Endodermal cell (in vitro differentiated cells): ENCODE measurements around the gene BMPR2. TPM values are rescaled to one million over a fixed set of nuclear protein-coding genes. Genes with fewer than 3 reads are reported as not detected.

Source experiments
- DNase-seq: peaks from one replicate; pipeline ENCODE4 v3.0.0-alpha.2; 2017
- H3K27ac ChIP-seq: 2 replicates; pipeline ENCODE4 v1.5.1; 2013; ENCODE audit warnings: mild to moderate bottlenecking, low read depth, low read length, moderate library complexity
- H3K27me3 ChIP-seq: 2 replicates; pipeline ENCODE4 v1.6.1; 2013; ENCODE audit warnings: mild to moderate bottlenecking, low read length, moderate library complexity; ENCODE audit not compliant: insufficient read depth, control insufficient read depth, poor library complexity, severe bottlenecking
- H3K36me3 ChIP-seq: 2 replicates; pipeline ENCODE4 v1.7.0; 2013; ENCODE audit warnings: mild to moderate bottlenecking, low read length, moderate library complexity; ENCODE audit not compliant: control insufficient read depth, insufficient read depth
- H3K4me1 ChIP-seq: one replicate; pipeline ENCODE4 v1.7.0; 2013; ENCODE audit warnings: low read length; ENCODE audit not compliant: control insufficient read depth, insufficient read depth
- H3K4me3 ChIP-seq: 2 replicates; pipeline ENCODE4 v1.5.1; 2013; ENCODE audit warnings: mild to moderate bottlenecking, low read length, moderate library complexity
- H3K9ac ChIP-seq: 2 replicates; pipeline ENCODE4 v1.6.1; 2013; ENCODE audit warnings: mild to moderate bottlenecking, low read length, moderate library complexity; ENCODE audit not compliant: poor library complexity, severe bottlenecking; ENCODE audit errors: extremely low read depth
- H3K9me3 ChIP-seq: 2 replicates; pipeline ENCODE4 v1.6.1; 2013; ENCODE audit warnings: mild to moderate bottlenecking, low read length, moderate library complexity; ENCODE audit not compliant: control insufficient read depth
- H3K27ac Mint-ChIP-seq: 2 replicates; pipeline ENCODE4 v1.8.0; 2020; ENCODE audit warnings: mixed read lengths
- H3K27me3 Mint-ChIP-seq: 2 replicates; pipeline ENCODE4 v1.8.0; 2021; ENCODE audit warnings: mild to moderate bottlenecking, mixed read lengths; ENCODE audit not compliant: insufficient read depth
- H3K36me3 Mint-ChIP-seq: 2 replicates; pipeline ENCODE4 v1.8.0; 2020; ENCODE audit warnings: low read depth, mixed read lengths
- H3K4me1 Mint-ChIP-seq: 2 replicates; pipeline ENCODE4 v1.8.0; 2020; ENCODE audit warnings: mixed read lengths
- H3K4me3 Mint-ChIP-seq: 2 replicates; pipeline ENCODE4 v1.8.0; 2020; ENCODE audit warnings: mild to moderate bottlenecking, moderate library complexity, mixed read lengths
- H3K9me3 Mint-ChIP-seq: 2 replicates; pipeline ENCODE4 v1.8.0; 2020; ENCODE audit warnings: mild to moderate bottlenecking, mixed read lengths
- WGBS, 2 experiments: methylation state at CpG; one replicate each; pipeline versions ENCODE4 v1.1.5 to v1.1.7; 2013; ENCODE audit warnings: missing lambda C conversion rate in 2 of 2, mixed read lengths in 1 of 2; ENCODE audit not compliant: insufficient coverage in 1 of 2, insufficient read length in 1 of 2; 5-methylcytosine and 5-hydroxymethylcytosine counted together
- total RNA-seq, 2 donors: library from RNA; stranded (reverse); fragmentation: NEBNext Ultra II Directional in 1 of 2; extraction: Animal tissue kit (Norgen Biotek cat#: 25700) in 1 of 2; gene quantifications; 2 replicates in 1 of 2; 3 replicates in 1 of 2; pipeline ENCODE4 v1.2.1, GENCODE V29; 2021
- TF ChIP-seq, protein P1 (sequence below): fragments of 200-600 bp; sonication (generic); conservative IDR thresholded peaks from 2 replicates; pipeline ENCODE4 v1.5.0; 2021; ENCODE audit warnings: antibody characterized with exemption, mild to moderate bottlenecking

The BMPR2 gene
- total RNA-seq, 2 donors from 2014 or later: 42.2 to 56.3 TPM

DNA sequence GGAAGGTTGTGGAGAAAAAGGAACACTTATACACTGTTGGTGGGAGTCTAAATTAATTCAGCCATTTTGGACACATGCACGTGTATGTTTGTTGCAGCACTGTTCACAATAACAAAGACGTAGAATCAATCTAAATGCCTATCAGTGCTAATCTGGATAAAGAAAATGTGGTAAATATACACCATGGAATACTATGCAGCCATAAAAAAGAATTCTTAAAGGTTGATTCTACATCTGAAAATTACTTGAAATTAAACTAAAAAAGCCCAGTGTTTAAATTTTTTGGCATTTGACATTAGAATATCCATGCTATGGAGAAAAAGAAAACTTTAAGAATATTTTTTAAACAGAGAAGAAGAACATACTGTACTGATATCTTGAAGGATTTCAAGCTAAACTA lies 84.0 kb downstream of the BMPR2 start:
- DNase-seq: no peak
- H3K4me1 Mint-ChIP-seq: no peaks in the 10 kb centered on the region
- H3K4me3 ChIP-seq: no peak overlapping the region
- H3K27ac Mint-ChIP-seq: no peak overlapping the region
- no peak overlapping the region for H3K4me3 Mint-ChIP-seq
- no peaks in the 10 kb centered on the region for H3K4me1 ChIP-seq
- WGBS, 2 experiments: 93 to 100% methylated on average over 1 to 2 of the region's 2 CpGs
- H3K27me3 Mint-ChIP-seq: no peaks in the 10 kb centered on the region
- TF ChIP-seq, protein P1, sequence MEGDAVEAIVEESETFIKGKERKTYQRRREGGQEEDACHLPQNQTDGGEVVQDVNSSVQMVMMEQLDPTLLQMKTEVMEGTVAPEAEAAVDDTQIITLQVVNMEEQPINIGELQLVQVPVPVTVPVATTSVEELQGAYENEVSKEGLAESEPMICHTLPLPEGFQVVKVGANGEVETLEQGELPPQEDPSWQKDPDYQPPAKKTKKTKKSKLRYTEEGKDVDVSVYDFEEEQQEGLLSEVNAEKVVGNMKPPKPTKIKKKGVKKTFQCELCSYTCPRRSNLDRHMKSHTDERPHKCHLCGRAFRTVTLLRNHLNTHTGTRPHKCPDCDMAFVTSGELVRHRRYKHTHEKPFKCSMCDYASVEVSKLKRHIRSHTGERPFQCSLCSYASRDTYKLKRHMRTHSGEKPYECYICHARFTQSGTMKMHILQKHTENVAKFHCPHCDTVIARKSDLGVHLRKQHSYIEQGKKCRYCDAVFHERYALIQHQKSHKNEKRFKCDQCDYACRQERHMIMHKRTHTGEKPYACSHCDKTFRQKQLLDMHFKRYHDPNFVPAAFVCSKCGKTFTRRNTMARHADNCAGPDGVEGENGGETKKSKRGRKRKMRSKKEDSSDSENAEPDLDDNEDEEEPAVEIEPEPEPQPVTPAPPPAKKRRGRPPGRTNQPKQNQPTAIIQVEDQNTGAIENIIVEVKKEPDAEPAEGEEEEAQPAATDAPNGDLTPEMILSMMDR: no peak
- no peak overlapping the region for H3K9ac ChIP-seq
- peaks cover 32% of the 10 kb centered on the region for H3K36me3 Mint-ChIP-seq
- peaks cover 49% of the 10 kb centered on the region for H3K36me3 ChIP-seq
- no peaks in the 10 kb centered on the region for H3K27me3 ChIP-seq
- no peak overlapping the region for H3K27ac ChIP-seq
- peaks cover 7% of the 10 kb centered on the region for H3K9me3 Mint-ChIP-seq
- peaks cover 7% of the 10 kb centered on the region for H3K9me3 ChIP-seq

DNA sequence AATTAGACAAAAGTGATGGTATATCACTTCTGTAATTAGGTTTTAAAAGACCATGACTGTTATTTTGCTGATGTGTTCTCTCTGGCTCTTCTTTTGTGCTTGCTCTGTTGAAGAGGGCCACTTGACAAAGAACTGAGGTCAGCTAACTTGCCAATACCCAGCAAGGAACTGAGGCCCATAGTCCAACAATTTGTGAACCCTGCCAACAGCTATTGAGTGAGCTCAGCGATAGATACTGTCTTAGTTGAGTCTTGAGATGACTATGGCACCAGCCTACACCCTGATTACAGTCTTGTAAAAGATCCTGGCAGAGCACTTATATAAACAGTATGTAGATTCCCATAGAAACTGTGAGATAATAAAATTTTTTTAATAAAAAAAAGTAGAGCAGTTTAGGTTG lies 103.0 kb downstream of the BMPR2 start:
- Histone ChIP-seq H3K4me3 (no peak overlapping the region), H3K9ac (no peak overlapping the region), H3K27ac (peak overlapping the region; percentile 24), H3K27me3 (no peaks in the 10 kb centered on the region), H3K4me1 (no peaks in the 10 kb centered on the region), H3K36me3 (peaks cover 75% of the 10 kb centered on the region), H3K9me3 (no peaks in the 10 kb centered on the region)
- Mint-ChIP-seq H3K36me3 (peaks cover 69% of the 10 kb centered on the region), H3K27me3 (no peaks in the 10 kb centered on the region), H3K27ac (no peak overlapping the region), H3K4me3 (no peak overlapping the region), H3K4me1 (no peaks in the 10 kb centered on the region), H3K9me3 (no peaks in the 10 kb centered on the region)
- DNase-seq: no peak
- TF ChIP-seq, protein P1: no peak
- WGBS, 2 experiments: 88% methylated on average over 1 of the region's 1 CpG; no CpG with 5 or more reads in 1 of the 2 experiments

DNA sequence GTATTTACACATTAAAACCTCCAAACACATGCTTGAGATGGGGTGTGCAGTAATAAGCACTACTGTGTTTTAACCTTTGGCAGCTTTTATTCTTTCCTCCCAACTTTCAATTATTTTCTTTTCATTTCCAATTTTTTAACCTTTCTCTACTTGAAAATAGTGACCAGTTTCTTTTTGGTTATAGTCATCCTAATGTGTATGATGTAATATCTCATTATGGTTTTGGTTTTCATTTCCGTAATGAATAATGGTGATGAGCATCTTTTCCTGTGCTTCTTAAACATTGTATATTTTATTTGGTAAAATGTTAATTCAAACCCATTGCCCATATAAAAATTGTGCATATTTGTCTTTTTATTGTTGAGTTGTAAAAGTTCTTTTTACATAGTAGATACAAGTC lies 103.5 kb downstream of the BMPR2 start:
- H3K27me3 Mint-ChIP-seq: no peaks in the 10 kb centered on the region
- 100% methylated on average over 1 of the region's 1 CpG; no CpG with 5 or more reads in 1 of the 2 experiments for WGBS, 2 experiments
- Histone ChIP-seq H3K4me3 (no peak overlapping the region), H3K27ac (no peak overlapping the region), H3K9me3 (no peaks in the 10 kb centered on the region), H3K9ac (no peak overlapping the region), H3K36me3 (peaks cover 75% of the 10 kb centered on the region), H3K4me1 (no peaks in the 10 kb centered on the region), H3K27me3 (no peaks in the 10 kb centered on the region)
- no peak for DNase-seq
- peaks cover 66% of the 10 kb centered on the region for H3K36me3 Mint-ChIP-seq
- H3K4me3 Mint-ChIP-seq: no peak overlapping the region
- TF ChIP-seq, protein P1: no peak
- no peak overlapping the region for H3K27ac Mint-ChIP-seq
- no peaks in the 10 kb centered on the region for H3K4me1 Mint-ChIP-seq
- H3K9me3 Mint-ChIP-seq: no peaks in the 10 kb centered on the region
